GM20000 (cell line): ENCODE measurements around the gene KCNMA1.

Experiments used
- DNase-seq: peaks from one replicate; pipeline ENCODE4 v3.0.0; 2012; ENCODE audit warnings: low spot score
- TF ChIP-seq, protein P1 (sequence below): IDR thresholded peaks from 2 replicates; pipeline ENCODE4 v1.5.1; 2012; ENCODE audit warnings: mild to moderate bottlenecking, control low read depth; ENCODE audit errors: extremely low read depth, missing control alignments

The KCNMA1 gene

GRCh38 chr10:77493851-77494261, 143.8 kb downstream of the KCNMA1 start:
- DNase-seq = no peak
- TF ChIP-seq, protein P1, sequence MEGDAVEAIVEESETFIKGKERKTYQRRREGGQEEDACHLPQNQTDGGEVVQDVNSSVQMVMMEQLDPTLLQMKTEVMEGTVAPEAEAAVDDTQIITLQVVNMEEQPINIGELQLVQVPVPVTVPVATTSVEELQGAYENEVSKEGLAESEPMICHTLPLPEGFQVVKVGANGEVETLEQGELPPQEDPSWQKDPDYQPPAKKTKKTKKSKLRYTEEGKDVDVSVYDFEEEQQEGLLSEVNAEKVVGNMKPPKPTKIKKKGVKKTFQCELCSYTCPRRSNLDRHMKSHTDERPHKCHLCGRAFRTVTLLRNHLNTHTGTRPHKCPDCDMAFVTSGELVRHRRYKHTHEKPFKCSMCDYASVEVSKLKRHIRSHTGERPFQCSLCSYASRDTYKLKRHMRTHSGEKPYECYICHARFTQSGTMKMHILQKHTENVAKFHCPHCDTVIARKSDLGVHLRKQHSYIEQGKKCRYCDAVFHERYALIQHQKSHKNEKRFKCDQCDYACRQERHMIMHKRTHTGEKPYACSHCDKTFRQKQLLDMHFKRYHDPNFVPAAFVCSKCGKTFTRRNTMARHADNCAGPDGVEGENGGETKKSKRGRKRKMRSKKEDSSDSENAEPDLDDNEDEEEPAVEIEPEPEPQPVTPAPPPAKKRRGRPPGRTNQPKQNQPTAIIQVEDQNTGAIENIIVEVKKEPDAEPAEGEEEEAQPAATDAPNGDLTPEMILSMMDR = no peak

DNA sequence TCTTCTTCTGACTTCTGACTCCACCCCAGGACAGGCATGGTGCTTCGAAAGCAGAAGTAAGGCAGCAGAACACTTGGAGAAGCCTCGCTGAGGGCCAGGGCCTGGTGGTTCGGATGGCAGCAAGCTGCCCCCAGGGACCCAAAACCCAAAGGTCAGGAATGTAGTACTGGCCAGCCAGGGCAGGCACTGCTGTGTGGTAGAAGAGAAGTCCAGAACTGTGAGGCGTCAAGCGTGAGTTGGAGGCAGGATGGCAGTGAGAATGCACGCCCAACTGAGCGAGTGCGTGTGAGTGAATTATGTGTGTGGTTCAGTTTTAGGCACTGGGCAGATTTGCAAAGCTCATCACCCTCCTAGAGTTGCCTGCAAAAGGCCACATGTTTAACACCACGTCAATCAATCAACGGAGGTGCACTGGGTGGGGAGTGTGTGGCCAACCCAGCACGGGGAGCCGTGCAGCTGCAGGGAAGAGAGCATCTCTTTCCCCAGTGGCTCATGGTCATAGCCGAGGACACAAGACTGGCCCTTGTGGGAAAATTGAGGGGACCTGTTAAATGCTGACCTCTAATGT, 144.3 kb downstream of the KCNMA1 start:
- TF ChIP-seq, protein P1 = no peak
- no peak for DNase-seq

DNA sequence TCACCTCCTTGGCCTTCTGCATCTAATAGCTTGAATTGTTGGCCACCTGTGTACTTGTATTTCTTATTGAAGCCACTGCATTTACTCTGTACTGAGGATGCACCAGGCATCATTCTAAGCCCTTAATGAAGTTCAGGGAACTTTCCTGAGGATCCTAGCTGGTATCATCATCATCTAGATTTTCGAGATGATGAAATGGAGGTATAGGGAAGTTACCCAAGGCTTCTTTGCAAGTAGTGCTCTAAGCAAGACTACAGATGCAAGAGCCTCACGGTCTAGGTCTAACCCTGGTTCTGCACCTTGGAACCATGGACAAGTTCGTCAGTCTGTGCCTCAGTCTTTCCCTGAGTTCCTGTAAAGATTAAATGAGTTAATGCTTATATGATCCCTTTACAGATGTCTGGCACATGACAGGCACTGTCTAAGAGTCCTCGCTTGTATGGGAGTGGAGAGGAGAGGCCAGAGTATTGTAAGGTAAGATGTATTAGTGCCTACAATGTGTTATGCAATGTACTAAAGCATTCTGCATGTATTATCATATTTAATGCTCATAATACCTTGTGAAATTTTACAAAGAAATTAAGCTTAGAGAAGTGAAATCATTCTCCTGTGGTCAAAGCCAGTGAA, 145.1 kb downstream of the KCNMA1 start:
- DNase-seq = no peak
- TF ChIP-seq, protein P1 = no peak

DNA sequence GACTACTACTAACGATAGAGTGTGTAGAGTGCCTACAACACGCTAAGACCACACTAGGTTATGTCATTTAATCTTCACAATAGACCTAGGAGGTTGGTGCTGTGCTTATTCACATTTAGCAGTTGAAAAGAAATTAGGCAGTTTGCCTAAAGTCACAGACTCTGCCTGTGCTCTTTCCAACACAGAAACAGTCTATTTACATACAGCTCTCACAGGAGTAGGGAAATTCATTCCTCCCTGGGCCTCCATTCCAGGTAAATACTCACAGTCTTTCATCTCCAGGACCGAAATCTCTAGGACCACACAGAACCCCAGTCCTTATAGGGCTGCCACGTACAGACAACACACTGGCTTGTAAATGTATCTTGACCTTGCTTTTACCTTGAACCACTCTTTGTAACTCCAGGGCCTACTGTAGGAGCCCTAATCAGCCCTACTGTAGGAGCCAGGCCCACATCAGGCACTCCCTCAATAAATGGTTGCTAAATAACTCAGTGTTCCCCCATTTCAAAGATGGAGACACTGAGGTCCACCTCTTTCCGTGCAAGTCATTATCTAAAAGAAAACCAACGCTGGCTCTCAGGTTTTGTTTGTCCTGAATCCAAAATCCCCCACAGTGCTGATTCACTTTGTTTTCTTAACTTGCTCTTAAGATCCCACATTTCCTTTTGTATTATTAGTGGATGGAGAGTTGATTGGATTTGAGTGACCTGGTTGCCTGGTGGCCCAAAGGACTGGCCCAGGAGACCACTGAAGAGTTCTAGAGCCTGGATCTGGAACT, 146.9 kb downstream of the KCNMA1 start:
- DNase-seq = no peak
- TF ChIP-seq, protein P1 = no peak

GRCh38 chr10:77486517-77486916, 151.1 kb downstream of the KCNMA1 start:
- DNase-seq = no peak
- TF ChIP-seq, protein P1 = no peak

DNA sequence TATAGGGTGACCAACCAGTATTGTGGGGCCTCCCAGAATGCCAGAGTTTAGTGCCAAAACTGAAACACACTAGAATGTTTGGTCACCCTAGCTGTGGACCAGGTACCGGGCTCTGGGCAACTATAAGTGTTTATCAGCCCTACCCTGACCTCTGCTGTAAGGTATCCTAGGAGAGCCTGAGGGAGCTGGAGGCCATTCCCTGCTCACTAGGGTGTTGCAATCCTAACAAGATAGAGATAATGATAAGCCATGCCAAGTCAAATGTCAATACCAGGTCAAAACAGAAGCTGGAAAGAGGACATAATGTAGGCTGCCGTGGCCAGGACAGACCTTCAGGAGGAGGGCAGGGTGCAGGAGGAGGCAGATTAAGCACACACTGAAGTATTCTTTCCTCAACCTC, 151.8 kb downstream of the KCNMA1 start:
- DNase-seq = no peak
- TF ChIP-seq, protein P1 = no peak

- TF ChIP-seq, protein P1 = no peak
- no peak for DNase-seq
These were observed 155.5 kb downstream of the KCNMA1 start for GRCh38 chr10:77482072-77482471.
